ENCODE results near the gene IGDCC3.

The IGDCC3 gene

DNA sequence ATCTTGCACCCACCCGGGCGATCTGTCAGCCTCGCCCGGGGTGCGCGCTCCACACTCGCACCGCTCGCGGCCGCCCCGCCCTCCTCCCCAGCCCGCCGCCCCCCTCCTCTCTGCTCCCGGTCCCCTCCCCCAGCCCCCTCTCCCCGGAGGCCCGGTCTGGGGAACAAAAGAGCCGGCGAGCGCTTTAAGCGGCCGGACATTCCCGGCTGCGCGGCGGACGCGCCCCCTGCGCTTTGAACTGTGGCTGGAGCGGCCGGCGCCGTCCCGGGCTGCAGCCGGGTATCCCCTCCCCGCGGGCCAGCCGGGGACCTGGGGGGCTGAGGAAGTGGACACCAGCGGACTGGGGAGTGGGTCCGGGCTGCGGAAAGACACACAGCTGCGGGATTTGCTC is at the start of gene IGDCC3:
Gene IGDCC3 (minus strand): TSS at position 27 of the 391 bp plus-strand sequence. CDS start 214 bp downstream, outside the sequence.
- peak; percentile 83 for DNase-seq (ENCODE audit: low spot score)

DNA sequence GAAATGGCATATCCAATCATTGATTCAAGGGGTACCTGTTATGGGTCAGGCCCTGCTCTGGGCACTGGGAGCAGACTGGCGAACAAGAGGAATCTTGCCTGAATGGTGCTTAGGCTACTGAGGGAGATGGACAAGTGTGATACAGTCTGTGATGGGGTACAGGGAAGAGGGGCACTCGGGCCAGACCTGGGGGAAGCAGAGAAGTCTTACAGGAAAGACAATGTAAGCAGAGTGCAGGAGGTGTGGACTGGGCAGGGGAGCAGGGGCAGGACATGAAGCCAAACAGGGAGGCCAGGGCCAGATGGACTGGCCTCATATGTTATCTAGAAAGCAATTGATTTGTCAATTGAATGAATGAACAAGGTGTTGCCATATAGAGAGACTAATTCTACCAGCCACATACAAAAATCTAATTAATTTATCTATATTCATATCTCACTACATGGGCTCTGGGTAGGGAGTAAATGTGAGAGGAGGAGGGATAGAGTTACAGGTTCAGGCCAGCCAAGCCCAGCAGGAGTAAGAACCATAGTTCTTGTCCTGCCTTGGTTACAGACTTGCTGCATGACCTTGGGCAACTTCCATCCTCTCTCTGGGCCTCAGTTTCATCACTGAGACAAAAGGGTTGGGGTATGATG is 48.5 kb upstream of the IGDCC3 start:
- no peak for DNase-seq (ENCODE audit: low spot score)

GRCh38 chr15:65424683-65425082 is 46.9 kb upstream of the IGDCC3 start:
- no peak for DNase-seq (ENCODE audit: low spot score)

- no peak for DNase-seq (ENCODE audit: low spot score)
Observed at GRCh38 chr15:65423976-65424679, 46.3 kb upstream of the IGDCC3 start.

GRCh38 chr15:65423150-65423975 is 45.6 kb upstream of the IGDCC3 start:
- no peak for DNase-seq (ENCODE audit: low spot score)

- DNase-seq (ENCODE audit: low spot score) = peak; percentile 79
Observed at GRCh38 chr15:65421360-65422215, 43.8 kb upstream of the IGDCC3 start.

DNA sequence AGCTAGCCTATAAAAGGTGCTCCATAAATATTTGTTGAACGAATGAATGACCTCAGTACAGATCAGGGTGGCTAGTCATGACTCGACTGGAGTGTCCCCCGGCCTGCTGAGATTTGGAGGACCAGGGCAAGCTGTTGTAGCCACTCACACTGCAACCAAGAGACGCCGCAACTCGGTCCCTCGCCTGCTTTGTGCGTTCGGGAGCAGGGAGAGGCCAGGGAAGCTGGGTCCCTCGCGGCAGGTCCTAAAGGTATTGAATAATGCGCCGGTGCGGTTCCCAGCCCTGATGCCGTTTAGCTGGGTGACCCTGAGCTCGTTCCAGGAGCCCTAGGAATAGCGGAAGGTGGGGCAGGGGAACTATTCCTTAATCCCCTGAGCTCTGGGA is 43.2 kb upstream of the IGDCC3 start:
- DNase-seq (ENCODE audit: low spot score) = no peak

DNA sequence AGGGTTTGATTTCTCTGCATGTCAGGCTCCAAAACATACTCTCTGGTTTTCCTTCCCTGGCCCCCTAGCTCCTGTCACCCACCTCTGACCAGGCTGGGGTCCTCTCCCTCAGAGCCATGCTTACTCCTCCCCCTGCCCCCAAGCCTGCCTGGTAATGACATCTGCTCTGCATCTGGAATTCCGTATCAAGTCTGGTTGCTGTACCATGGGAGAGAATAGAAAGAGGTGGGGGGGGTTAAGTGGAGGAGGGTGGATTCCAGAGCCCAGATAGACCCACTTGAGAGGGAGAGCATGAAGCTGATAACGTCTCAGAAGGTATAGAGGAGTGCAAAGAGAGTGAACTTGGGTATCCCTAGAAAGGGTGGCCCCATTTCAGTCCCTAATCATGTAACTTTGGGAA is 40.8 kb upstream of the IGDCC3 start:
- DNase-seq (ENCODE audit: low spot score) = no peak

DNA sequence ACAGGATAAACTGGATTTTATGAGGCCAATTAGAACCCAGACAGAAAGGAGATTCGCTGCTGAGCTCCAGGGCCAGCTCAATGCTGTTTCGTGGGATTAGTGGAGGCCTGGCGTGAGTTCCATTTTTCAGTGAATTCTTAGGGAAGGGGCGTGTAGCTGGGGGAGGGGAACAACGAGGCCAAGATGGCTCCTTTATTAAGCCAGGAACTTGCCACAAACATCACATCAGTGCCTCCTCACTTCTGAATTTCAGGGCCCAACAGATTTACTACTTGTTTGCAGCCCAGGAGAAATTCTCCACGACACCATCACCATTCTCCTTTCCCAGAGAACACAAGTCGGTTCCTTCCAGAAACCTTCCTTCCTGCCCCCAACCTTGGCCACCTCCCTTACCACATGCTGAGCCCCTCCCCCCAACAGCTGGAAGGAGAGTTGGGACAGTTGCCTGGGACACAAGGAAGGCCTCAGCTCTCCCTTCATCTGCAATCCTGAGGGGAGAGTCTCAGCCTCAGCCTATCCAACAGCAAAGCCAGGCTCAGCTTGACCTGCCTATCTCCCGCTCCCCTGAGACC is 39.1 kb upstream of the IGDCC3 start:
- peak; percentile 77 for DNase-seq (ENCODE audit: low spot score)

- peak; percentile 83 for DNase-seq (ENCODE audit: low spot score)
Observed at GRCh38 chr15:65414841-65415621, 37.2 kb upstream of the IGDCC3 start.

DNA sequence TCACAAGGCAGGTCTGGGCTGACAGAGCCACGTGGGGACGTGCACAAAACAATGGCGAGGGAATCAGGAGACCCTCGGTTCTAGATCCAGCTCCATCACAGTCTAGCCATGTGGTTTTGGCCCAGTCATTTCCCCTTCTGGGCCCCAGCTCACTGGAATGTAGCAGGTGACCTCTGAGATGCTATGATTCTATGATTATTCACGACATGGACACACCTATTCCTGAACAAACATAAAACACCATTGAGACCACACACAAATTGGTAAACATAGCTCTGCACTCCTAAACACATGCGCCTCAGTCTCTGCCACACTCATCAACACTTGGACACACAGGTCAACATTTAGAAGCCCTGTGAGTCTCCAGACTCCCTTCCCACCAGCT is 36.0 kb upstream of the IGDCC3 start:
- no peak for DNase-seq (ENCODE audit: low spot score)

GRCh38 chr15:65413051-65413759 is 35.4 kb upstream of the IGDCC3 start:
- DNase-seq (ENCODE audit: low spot score) = no peak

DNA sequence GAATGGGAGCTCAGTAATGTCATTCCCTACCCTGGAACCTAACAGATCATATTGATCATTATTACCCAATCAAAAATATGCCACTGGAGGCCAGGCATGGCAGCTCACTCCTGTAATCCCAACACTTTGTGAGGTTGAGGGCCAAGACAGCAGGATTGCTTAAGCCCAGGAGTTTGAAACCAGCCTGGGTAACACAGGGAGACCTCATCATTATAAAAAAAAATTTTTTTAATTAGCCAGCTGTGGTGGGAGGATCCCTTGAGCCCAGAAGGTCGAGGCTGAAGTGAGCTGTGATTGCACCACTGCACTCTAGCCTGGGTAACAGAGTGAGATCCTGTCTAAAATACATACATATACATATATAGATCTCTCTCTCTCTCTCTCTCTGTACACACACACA is 34.8 kb upstream of the IGDCC3 start:
- DNase-seq (ENCODE audit: low spot score) = no peak

DNA sequence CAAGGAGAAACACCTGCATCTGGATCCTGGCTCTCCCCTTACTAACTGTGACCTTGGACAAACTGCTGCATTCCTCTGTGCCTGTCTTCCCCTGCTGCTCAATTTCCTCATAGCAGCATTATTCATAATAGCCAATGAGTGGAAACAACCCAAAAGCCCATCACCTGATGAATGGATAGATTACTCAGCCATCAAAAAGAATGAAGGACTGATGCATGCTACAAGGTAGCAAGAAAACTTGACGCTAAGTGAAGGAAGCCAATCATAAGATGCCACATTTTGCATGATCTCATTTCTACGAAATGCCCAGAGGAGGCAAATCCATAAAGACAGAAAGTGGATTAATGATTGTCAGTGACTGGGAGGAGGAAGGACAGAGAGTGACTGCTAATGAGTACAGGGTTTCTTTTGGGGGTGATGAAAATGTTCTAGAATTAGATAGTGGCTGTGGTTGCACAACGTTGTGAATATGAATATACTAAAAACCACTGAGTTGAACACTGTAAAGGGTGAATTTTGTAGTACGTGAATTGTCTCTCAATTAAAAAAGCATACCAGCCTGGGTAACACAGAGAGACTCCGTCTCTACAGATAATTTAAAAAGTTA is 33.8 kb upstream of the IGDCC3 start:
- DNase-seq (ENCODE audit: low spot score) = no peak

DNA sequence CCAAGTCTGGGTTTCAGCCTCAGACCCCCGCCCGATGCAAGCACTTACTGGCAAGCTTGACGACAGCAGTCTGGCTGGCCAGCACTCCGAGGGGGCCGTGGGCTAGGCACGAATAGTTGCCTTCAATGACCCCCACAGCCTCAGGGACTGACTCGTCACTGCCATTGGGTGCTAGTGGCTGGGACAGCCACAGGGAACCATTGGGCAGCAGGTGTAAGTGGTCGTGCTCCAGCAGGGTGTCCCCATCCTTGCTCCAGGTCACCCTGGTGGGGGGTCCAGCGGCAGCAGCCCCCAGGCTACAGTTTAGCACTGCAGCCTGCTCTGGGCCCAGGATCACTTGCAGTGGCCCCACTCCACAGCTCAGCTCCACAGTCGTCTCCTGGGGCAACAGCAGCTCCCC is 33.2 kb upstream of the IGDCC3 start:
- no peak for DNase-seq (ENCODE audit: low spot score)

- no peak for DNase-seq (ENCODE audit: low spot score)
Observed at GRCh38 chr15:65410036-65410435, 32.2 kb upstream of the IGDCC3 start.

DNA sequence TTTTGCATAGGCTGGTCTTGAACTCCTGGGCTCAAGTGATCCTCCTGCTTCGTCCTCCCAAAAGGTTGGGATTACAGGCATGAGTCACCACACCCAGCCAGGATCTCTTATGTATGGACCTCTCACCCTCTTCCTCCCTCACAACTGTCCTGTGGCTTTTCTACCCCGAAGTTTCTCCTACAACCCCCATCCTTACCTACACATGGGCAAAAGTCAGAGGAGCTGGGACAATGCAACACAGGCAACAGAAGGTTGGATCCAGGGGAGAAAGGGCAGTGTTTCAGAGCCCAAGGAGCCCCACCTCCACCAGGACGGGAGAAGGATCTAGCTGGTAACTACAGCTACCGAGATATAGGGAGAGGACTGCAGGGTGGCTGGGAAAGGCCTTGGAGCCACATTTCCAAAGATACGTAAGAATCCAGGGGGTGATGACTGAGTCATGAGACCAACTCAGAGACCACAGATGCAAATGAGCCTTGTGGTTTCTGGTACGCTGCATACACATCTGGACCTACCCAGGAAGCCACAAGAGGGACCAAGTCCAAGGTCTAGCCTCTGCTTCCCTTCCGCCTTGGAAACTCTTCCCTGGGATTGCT is 31.3 kb upstream of the IGDCC3 start:
- DNase-seq (ENCODE audit: low spot score) = no peak

- DNase-seq (ENCODE audit: low spot score) = no peak
Observed at GRCh38 chr15:65408324-65409035, 30.7 kb upstream of the IGDCC3 start.
